Astrocyte (in vitro differentiated cells and primary cell): ENCODE results near the gene ACYP2.

Experiments used
- CTCF ChIP-seq: IDR thresholded peaks from 2 replicates; pipeline ENCODE4 v1.5.1; 2011; ENCODE audit warnings: low read depth, mild to moderate bottlenecking, inconsistent platforms, low read length, moderate library complexity; ENCODE audit not compliant: insufficient read depth
- EZH2 ChIP-seq: IDR thresholded peaks from 2 replicates; pipeline ENCODE4 v1.6.1; 2012; ENCODE audit warnings: mild to moderate bottlenecking, low read length, inconsistent platforms; ENCODE audit not compliant: insufficient read depth

- TF ChIP-seq CTCF: no peak
- TF ChIP-seq EZH2: no peak
These were observed 33.8 kb upstream of the ACYP2 start for GRCh38 chr2:54081574-54081973.
